ENCODE data around the gene KCNAB3.
A peak's percentile ranks its signal among the peaks of the same experiment; 100 is the strongest.

KCNAB3 gene

DNA sequence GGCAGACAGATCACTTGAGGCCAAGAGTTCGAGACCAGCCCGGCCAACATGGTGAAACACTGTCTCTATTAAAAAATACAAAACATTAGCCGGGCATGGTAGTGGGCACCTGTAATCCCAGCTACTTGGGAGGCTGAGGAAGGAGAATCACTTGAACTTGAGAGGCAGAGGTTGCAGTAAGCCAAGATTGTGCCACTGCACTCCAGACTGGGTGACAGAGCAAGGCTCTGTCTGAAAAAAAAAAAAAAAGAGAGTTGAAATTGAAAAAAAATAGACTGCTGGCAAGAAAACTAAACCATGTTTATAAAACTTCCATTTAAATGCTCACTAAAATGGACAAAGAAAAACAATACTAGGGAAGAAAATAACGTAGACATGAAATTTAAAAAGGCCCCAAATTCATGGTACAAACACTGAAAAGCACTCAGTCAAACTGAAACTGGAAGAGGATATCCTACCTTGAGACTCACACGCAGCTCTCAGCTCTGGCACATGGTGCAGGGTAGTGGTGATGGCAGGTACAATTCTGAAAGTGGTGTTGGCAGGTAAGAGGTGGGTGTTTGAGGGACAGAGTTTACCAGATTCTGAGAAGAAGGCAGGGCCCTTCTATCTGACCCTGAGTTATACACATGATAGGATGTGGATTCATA, 21.6 kb upstream of the KCNAB3 start:
- no peak for TF ChIP-seq ZNF274 (IDR thresholded peaks at IDR 0.05; ENCODE audit: low read depth, low read length)
- no peak overlapping the region for H3K4me3 ChIP-seq (ENCODE audit: low read length)

DNA sequence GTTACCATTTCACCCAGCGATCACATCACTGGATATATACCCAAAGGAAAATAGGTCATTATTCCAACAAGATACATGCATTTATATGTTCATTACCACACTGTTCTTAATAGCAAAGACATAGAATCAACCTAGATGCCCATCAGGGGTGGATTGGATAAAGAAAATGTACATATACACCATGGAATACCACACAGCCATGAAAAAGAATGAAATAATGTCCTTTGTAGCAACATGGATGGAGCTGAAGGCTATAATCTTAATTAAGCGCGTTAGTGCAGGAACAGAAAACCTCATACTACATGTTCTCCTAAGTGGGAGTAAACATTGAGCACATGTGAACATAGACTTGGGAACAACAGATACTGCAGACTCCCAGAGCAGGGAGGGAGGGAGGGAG, 20.9 kb upstream of the KCNAB3 start:
- no peak for TF ChIP-seq ZNF274 (IDR thresholded peaks at IDR 0.05; ENCODE audit: low read depth, low read length)
- H3K4me3 ChIP-seq (ENCODE audit: low read length), result no peak overlapping the region

DNA sequence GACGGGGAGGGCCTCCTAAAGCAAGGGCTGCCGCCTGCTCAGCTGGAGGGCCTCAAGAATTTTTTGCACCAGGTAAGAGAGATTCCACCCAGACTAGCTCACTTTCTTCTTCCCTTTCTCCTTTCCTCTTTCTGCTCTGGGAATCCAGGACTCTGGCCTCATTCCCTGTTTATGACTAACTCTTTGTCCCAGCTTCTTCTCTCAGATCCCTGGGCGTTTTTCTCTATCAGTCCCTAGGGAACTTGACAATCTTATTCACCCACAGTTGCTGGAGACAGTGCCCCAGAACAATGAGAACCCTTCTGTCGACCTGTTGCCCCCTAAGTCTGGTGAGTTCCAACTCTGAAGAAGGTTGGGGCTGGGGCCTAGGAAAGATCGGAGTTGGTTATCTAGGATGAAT, 18.0 kb upstream of the KCNAB3 start:
- no peak for TF ChIP-seq ZNF274 (IDR thresholded peaks at IDR 0.05; ENCODE audit: low read depth, low read length)
- no peak overlapping the region for H3K4me3 ChIP-seq (ENCODE audit: low read length)

DNA sequence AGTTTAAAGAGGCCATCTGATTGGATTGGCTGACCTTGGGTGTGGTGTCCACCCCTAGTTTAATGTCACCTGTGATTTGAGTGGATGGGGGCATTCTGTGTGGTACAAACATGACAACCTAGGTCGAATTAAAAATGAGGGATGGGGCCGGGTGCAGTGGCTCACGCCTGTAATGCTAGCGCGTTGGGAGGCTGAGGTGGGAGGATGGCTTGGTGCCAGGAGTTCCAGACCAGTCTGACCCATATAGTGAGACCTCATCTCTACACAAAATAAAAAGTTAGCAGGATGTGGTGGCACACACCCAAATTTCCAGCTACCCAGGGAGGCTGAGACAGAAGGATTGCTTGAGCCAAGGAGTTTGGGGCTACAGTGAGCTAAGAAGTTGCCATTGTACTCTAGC, 16.8 kb upstream of the KCNAB3 start:
- no peak for TF ChIP-seq ZNF274 (IDR thresholded peaks at IDR 0.05; ENCODE audit: low read depth, low read length)
- no peak overlapping the region for H3K4me3 ChIP-seq (ENCODE audit: low read length)

DNA sequence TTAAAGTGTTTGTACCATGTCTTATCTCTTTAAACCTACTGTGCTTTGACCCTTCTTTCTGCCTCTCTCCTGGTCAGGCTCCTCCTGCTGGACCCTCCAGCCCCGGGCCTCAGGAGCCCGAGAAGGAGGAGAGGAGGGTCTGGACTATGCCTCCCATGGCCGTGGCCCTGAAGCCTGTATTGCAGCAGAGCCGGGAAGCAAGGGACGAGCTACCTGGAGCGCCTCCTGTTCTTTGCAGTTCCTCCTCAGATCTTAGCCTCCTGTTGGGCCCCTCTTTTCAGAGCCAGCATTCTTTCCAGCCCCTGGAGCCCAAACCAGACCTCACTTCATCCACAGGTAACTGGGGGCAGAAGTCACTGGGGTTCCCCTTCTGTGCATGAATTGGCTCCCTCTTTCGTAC, 16.0 kb upstream of the KCNAB3 start:
- TF ChIP-seq ZNF274 (IDR thresholded peaks at IDR 0.05; ENCODE audit: low read depth, low read length), result no peak
- no peak overlapping the region for H3K4me3 ChIP-seq (ENCODE audit: low read length)

DNA sequence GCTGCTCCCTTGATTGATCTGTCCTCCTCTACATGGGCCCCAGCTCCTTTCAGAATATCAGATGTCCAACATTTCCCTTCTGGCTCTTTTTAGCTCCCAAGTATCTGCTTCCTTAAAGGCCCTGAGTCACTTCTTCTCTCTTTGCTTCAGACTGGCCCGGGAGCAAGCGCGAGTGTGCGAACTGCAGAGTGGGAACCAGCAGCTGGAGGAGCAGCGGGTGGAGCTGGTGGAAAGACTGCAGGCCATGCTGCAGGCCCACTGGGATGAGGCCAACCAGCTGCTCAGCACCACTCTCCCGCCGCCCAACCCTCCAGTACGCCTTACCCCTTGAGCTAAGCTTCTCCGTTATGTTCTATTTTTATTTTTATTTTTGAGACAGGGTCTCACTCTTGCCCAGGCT, 14.7 kb upstream of the KCNAB3 start:
- TF ChIP-seq ZNF274 (IDR thresholded peaks at IDR 0.05; ENCODE audit: low read depth, low read length), result no peak
- no peak overlapping the region for H3K4me3 ChIP-seq (ENCODE audit: low read length)

DNA sequence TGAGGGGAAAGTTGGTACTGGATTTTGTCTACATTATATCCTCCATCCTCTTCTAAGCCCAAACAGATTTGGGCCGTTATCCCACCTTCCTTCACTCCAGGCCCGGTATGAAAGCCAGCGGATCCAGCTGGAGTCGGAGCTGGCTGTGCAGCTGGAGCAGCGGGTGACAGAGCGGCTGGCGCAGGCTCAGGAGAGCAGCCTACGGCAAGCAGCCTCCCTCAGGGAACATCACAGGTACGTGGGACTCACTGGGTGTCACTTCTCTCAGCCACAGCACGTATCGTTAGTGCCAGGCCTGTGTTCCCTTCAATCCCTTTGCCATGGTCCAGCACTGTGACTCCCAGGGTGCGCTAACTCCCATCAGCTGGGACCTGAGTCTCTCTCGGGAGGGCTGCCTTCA, 13.6 kb upstream of the KCNAB3 start:
- H3K4me3 ChIP-seq (ENCODE audit: low read length), result no peak overlapping the region
- no peak for TF ChIP-seq ZNF274 (IDR thresholded peaks at IDR 0.05; ENCODE audit: low read depth, low read length)

DNA sequence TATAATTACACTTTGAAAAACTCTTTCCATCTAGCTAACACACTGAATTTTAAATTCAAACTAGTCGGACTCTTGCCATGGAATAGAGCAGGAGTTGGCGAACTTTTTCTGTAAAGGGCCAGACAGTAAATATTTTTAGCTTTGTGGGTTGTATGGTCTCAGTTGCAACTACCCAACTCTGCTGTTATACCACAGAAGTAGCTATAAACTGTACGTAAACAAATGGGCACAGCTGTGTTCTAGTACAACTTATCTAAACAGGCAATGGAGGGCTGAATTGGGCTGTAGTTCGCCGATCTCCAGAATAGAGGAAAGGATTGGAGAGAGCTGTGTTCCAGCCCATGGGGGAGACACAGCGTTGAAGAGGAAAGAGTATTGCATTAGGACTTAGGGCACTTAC, 11.1 kb upstream of the KCNAB3 start:
- no peak overlapping the region for H3K4me3 ChIP-seq (ENCODE audit: low read length)
- TF ChIP-seq ZNF274 (IDR thresholded peaks at IDR 0.05; ENCODE audit: low read depth, low read length), result no peak

DNA sequence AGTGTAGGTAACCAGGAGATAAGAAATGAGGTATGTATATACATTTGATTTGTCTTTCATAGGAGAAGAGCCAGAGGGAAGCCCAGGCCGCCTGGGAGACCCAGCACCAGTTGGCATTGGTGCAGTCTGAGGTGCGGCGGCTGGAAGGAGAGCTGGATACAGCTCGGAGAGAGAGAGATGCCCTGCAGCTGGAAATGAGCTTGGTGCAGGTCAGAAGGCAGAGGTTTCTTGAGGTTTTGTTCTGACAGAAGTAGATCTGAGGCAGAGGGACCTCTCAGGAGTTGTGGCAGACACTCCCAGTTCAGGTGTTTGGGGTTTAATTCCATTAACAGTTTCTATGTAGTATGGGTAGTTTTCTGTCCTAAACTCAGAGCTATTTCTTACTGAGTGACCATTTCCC, 10.4 kb upstream of the KCNAB3 start:
- TF ChIP-seq ZNF274 (IDR thresholded peaks at IDR 0.05; ENCODE audit: low read depth, low read length), result no peak
- H3K4me3 ChIP-seq (ENCODE audit: low read length), result no peak overlapping the region

DNA sequence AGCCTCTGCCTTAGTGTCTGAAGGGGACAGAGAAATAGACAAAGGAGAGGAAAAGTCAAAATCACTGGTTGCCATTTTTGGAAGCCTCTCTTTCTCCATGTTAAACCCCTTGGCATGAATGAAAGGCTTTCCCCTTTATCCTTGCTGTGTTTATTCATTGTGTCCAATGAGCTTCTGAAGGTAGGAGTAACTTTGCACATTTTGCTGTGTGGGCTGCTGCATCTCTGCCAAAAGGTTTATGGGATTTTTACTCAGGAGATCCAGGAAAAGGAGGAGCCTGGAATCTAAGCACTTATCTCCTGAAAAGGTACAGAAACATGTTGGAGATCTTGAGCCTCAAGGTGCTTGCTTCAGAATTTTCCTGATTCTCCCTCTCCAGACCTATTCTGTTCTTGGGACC, 6.2 kb upstream of the KCNAB3 start:
- no peak overlapping the region for H3K4me3 ChIP-seq (ENCODE audit: low read length)
- no peak for TF ChIP-seq ZNF274 (IDR thresholded peaks at IDR 0.05; ENCODE audit: low read depth, low read length)

DNA sequence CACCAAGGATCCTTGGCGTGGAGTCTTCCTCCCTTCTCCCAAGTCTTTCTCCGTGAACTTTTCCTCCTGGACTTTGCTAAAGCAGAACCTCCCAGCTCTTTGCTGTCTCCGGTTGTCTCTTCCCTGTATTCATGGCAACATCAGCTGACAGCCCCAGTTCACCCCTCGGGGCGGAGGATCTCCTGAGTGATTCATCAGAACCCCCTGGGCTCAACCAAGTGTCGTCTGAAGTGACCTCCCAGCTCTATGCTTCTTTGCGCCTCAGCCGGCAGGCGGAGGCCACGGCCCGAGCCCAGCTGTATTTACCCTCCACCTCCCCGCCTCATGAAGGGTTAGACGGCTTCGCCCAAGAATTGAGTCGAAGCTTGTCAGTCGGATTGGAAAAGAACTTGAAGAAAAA, 3.3 kb upstream of the KCNAB3 start:
- no peak for TF ChIP-seq ZNF274 (IDR thresholded peaks at IDR 0.05; ENCODE audit: low read depth, low read length)
- peak overlapping the region; percentile 77 for H3K4me3 ChIP-seq (ENCODE audit: low read length)

DNA sequence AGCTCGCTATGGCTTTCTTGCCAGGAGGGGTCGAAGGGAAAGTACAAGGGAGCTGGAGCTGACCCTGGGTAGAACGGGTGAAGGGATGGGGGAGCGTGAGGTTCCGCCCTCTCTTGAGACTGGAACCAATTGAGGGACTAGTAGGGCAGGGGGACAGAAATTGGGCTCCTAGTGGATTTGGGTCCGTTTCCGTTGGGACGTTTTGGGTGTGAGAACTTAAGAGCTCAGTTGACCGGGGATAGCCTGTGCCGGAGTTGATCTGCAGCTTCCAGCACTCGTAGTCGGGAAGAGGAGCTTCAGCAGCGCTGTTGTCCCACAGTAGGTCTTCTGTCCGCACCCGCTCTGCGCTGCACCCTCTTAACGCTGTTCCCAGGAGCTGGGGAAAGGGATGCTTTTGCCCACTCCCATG, 2.8 kb upstream of the KCNAB3 start:
- H3K4me3 ChIP-seq (ENCODE audit: low read length), result peak overlapping the region; percentile 77
- TF ChIP-seq ZNF274 (IDR thresholded peaks at IDR 0.05; ENCODE audit: low read depth, low read length), result no peak

DNA sequence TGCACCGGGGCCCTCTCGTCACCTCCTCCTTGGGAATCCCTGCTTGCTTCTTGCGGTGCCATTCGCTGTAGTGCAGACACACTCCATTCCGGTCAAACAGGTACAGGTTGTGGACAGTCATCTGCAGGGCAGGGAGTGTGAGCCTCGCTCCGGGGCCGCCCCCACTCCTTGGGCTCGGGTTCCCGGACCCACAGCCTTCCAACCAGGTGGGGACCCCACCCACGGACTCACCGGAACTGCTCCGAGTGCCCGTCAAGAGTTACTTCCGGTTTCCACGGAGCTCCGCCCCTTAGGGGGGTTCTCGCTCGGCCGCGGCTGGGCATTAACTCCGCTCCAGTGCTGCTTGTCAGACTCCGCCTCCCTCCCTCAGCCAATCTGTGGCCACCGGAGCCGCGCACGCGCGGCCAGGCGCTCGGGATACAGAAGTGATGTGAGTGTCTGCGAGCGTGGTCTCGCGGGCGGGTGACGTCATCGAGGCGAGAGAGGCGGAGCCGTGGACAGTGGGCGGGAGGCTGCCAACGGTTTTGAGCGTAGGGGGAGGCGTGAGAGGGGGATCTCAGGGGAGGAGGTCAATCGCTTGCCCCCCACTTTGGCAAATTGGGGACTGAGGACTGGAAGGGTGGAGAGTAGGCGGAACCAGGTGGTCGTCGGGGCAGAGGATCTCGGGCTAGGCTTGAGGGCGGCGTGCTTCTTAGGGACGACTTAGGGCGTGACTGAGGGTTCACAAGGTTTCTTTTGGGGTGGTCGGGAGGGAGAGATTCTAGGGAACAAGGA, 2.2 kb upstream of the KCNAB3 start, which contains the start of the genes CNTROB and TRAPPC1:
TSS of gene CNTROB (plus strand) at position 498 of the 774 bp plus-strand sequence. CDS start 874 bp downstream, outside the sequence.
TSS of gene TRAPPC1 (minus strand) at position 238 of the 774 bp plus-strand sequence. CDS start at position 121, 117 bp downstream.
- peak within 1 kb of the TSS; percentile 93 for H3K4me3 ChIP-seq (ENCODE audit: low read length)
- no peak for TF ChIP-seq ZNF274 (IDR thresholded peaks at IDR 0.05; ENCODE audit: low read depth, low read length)

DNA sequence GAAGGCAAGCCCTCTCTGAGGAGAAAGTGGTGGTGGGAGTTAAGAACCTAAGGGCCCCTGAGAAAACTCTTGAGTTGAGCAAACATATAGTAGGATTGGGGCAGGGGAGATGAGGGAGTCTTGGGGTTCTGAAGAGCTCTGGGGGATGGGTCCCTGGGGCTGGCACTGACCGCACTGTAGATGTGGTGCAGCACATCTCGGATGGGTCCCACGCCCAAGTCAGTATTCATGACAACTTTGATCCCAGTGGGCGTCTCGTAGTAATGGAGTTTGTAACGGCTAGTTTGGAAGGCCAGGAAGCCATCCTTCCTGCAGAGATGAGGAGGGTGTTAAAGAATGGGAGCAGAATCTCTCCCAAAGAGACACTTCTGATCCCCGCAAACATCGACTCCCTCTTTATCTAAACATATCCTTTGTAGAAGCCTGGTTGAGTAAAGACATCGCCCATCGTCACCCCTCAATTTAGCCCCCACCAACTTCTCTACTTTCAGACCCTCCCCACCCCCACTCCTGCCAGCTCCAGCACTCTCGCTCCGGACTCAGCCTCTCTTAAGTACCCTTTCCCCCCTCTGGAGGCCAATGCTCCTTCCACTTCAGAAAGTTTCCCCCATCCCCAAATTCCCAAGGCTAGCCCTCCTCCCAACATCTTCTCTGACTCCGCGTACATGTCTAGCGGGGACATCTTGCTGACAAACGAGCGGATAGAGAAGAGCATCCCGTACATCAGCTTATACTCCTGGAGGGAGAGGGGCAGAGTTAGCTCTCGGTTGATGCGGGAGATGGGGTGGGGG, 1.4 kb upstream of the KCNAB3 start:
- H3K4me3 ChIP-seq (ENCODE audit: low read length), result peak overlapping the region; percentile 93
- TF ChIP-seq ZNF274 (IDR thresholded peaks at IDR 0.05; ENCODE audit: low read depth, low read length), result no peak

All from GM08714 (cell line).